ENCODE data around the gene EFCAB6.

EFCAB6 gene

GRCh38 chr22:43731988-43732387 is 80.1 kb downstream of the EFCAB6 start:
- H4K91ac ChIP-seq (ENCODE audit: low read depth, low read length), result no peak overlapping the region
- no peak for DNase-seq
- no peak overlapping the region for H4K12ac ChIP-seq (ENCODE audit: low read depth, low read length)
- H3K4me2 ChIP-seq (ENCODE audit: low read length), result no peak overlapping the region
- H3K4ac ChIP-seq (ENCODE audit: low read depth, low read length), result no peak overlapping the region
- no peak overlapping the region for H3K14ac ChIP-seq (ENCODE audit: low read length)
- no peak overlapping the region for H3K23ac ChIP-seq (ENCODE audit: low read length)
- no peak overlapping the region for H3K18ac ChIP-seq (ENCODE audit: low read length)
- no peaks in the 10 kb centered on the region for H3K27me3 ChIP-seq (ENCODE audit: insufficient read depth, low read length)
- no peak overlapping the region for H3K9ac ChIP-seq (ENCODE audit: low read length)
- H4K8ac ChIP-seq (ENCODE audit: low read depth, low read length), result no peak overlapping the region
- H2BK12ac ChIP-seq (ENCODE audit: low read length), result no peak overlapping the region
- no peak overlapping the region for H2BK5ac ChIP-seq (ENCODE audit: low read depth, low read length, poor library complexity)
- H2AFZ ChIP-seq (ENCODE audit: insufficient read depth, low read length, poor library complexity), result no peak overlapping the region
- H2BK120ac ChIP-seq (ENCODE audit: insufficient read depth, low read length, poor library complexity), result no peak overlapping the region
- H3K79me1 ChIP-seq (ENCODE audit: low read length), result no peaks in the 10 kb centered on the region
- H3K79me2 ChIP-seq (ENCODE audit: control insufficient read depth, insufficient read depth, low read length, poor library complexity), result no peaks in the 10 kb centered on the region
- no peak overlapping the region for H3K27ac ChIP-seq (ENCODE audit: low read depth, low read length)
- peaks cover 3 to 4% of the 10 kb centered on the region in 2 experiments for H3K4me1 ChIP-seq (ENCODE audit: control insufficient read depth in 1 of 2, insufficient read depth in 2 of 2, low read length in 2 of 2)
- no peaks in the 10 kb centered on the region for H3K36me3 ChIP-seq (ENCODE audit: control insufficient read depth in 1 of 2, insufficient read depth in 2 of 2, low read length in 2 of 2)
- WGBS (ENCODE audit: extremely low coverage, insufficient coverage, insufficient read length), result no CpG with 5 or more reads among the region's 5 CpGs
- no peak overlapping the region for H2AK5ac ChIP-seq (ENCODE audit: low read length)
- H3K4me3 ChIP-seq (ENCODE audit: low read depth, low read length), result no peak overlapping the region
- no peaks in the 10 kb centered on the region for H3K9me3 ChIP-seq (ENCODE audit: insufficient read depth, low read depth, low read length)

- no peak overlapping the region for H2BK120ac ChIP-seq (ENCODE audit: insufficient read depth, low read length, poor library complexity)
- H2BK12ac ChIP-seq (ENCODE audit: low read length), result no peak overlapping the region
- no peak overlapping the region for H3K4me2 ChIP-seq (ENCODE audit: low read length)
- H2BK5ac ChIP-seq (ENCODE audit: low read depth, low read length, poor library complexity), result no peak overlapping the region
- H3K27me3 ChIP-seq (ENCODE audit: insufficient read depth, low read length), result no peaks in the 10 kb centered on the region
- no peak overlapping the region for H3K23ac ChIP-seq (ENCODE audit: low read length)
- no peaks in the 10 kb centered on the region for H3K9me3 ChIP-seq (ENCODE audit: insufficient read depth, low read depth, low read length)
- no CpG with 5 or more reads among the region's 1 CpG for WGBS (ENCODE audit: extremely low coverage, insufficient coverage, insufficient read length)
- H3K9ac ChIP-seq (ENCODE audit: low read length), result no peak overlapping the region
- H3K4me1 ChIP-seq (ENCODE audit: control insufficient read depth in 1 of 2, insufficient read depth in 2 of 2, low read length in 2 of 2), result no peaks in the 10 kb centered on the region
- H3K14ac ChIP-seq (ENCODE audit: low read length), result no peak overlapping the region
- H4K12ac ChIP-seq (ENCODE audit: low read depth, low read length), result no peak overlapping the region
- no peak overlapping the region for H3K18ac ChIP-seq (ENCODE audit: low read length)
- DNase-seq, result no peak
- no peak overlapping the region for H3K4me3 ChIP-seq (ENCODE audit: low read depth, low read length)
- H4K91ac ChIP-seq (ENCODE audit: low read depth, low read length), result no peak overlapping the region
- H2AFZ ChIP-seq (ENCODE audit: insufficient read depth, low read length, poor library complexity), result no peak overlapping the region
- H3K79me1 ChIP-seq (ENCODE audit: low read length), result no peaks in the 10 kb centered on the region
- no peak overlapping the region for H4K8ac ChIP-seq (ENCODE audit: low read depth, low read length)
- H3K79me2 ChIP-seq (ENCODE audit: control insufficient read depth, insufficient read depth, low read length, poor library complexity), result no peaks in the 10 kb centered on the region
- no peak overlapping the region for H2AK5ac ChIP-seq (ENCODE audit: low read length)
- no peak overlapping the region for H3K4ac ChIP-seq (ENCODE audit: low read depth, low read length)
- H3K36me3 ChIP-seq (ENCODE audit: control insufficient read depth in 1 of 2, insufficient read depth in 2 of 2, low read length in 2 of 2), result no peaks in the 10 kb centered on the region
- H3K27ac ChIP-seq (ENCODE audit: low read depth, low read length), result no peak overlapping the region
Observed at GRCh38 chr22:43726964-43727543, 85.1 kb downstream of the EFCAB6 start.

GRCh38 chr22:43726322-43726721 is 85.8 kb downstream of the EFCAB6 start:
- H4K8ac ChIP-seq (ENCODE audit: low read depth, low read length), result no peak overlapping the region
- H2BK12ac ChIP-seq (ENCODE audit: low read length), result no peak overlapping the region

GRCh38 chr22:43723816-43724215 is 88.3 kb downstream of the EFCAB6 start:
- no peak overlapping the region for H2AK5ac ChIP-seq (ENCODE audit: low read length)
- no peak overlapping the region for H2BK120ac ChIP-seq (ENCODE audit: insufficient read depth, low read length, poor library complexity)
- no peaks in the 10 kb centered on the region for H3K79me1 ChIP-seq (ENCODE audit: low read length)
- H2AFZ ChIP-seq (ENCODE audit: insufficient read depth, low read length, poor library complexity), result no peak overlapping the region
- no peak overlapping the region for H3K9ac ChIP-seq (ENCODE audit: low read length)
- H3K36me3 ChIP-seq (ENCODE audit: control insufficient read depth in 1 of 2, insufficient read depth in 2 of 2, low read length in 2 of 2), result no peaks in the 10 kb centered on the region
- no CpG with 5 or more reads among the region's 3 CpGs for WGBS (ENCODE audit: extremely low coverage, insufficient coverage, insufficient read length)
- H4K12ac ChIP-seq (ENCODE audit: low read depth, low read length), result no peak overlapping the region
- no peak overlapping the region for H3K18ac ChIP-seq (ENCODE audit: low read length)
- no peaks in the 10 kb centered on the region for H3K4me1 ChIP-seq (ENCODE audit: control insufficient read depth in 1 of 2, insufficient read depth in 2 of 2, low read length in 2 of 2)
- no peak overlapping the region for H3K27ac ChIP-seq (ENCODE audit: low read depth, low read length)
- no peaks in the 10 kb centered on the region for H3K79me2 ChIP-seq (ENCODE audit: control insufficient read depth, insufficient read depth, low read length, poor library complexity)
- H3K4ac ChIP-seq (ENCODE audit: low read depth, low read length), result no peak overlapping the region
- no peak overlapping the region for H2BK5ac ChIP-seq (ENCODE audit: low read depth, low read length, poor library complexity)
- no peaks in the 10 kb centered on the region for H3K27me3 ChIP-seq (ENCODE audit: insufficient read depth, low read length)
- H3K4me3 ChIP-seq (ENCODE audit: low read depth, low read length), result no peak overlapping the region
- H2BK12ac ChIP-seq (ENCODE audit: low read length), result no peak overlapping the region
- no peak overlapping the region for H4K8ac ChIP-seq (ENCODE audit: low read depth, low read length)
- H3K14ac ChIP-seq (ENCODE audit: low read length), result no peak overlapping the region
- H4K91ac ChIP-seq (ENCODE audit: low read depth, low read length), result no peak overlapping the region
- no peak overlapping the region for H3K4me2 ChIP-seq (ENCODE audit: low read length)
- no peaks in the 10 kb centered on the region for H3K9me3 ChIP-seq (ENCODE audit: insufficient read depth, low read depth, low read length)
- DNase-seq, result no peak
- no peak overlapping the region for H3K23ac ChIP-seq (ENCODE audit: low read length)

More at GRCh38 chr22:43726322-43726721, 85.8 kb downstream of the EFCAB6 start:
- Histone ChIP-seq H3K27ac (ENCODE audit: low read depth, low read length) (no peak overlapping the region), H3K4me1 (ENCODE audit: control insufficient read depth in 1 of 2, insufficient read depth in 2 of 2, low read length in 2 of 2) (no peaks in the 10 kb centered on the region), H3K14ac (ENCODE audit: low read length) (no peak overlapping the region), H3K4me3 (ENCODE audit: low read depth, low read length) (no peak overlapping the region), H3K36me3 (ENCODE audit: control insufficient read depth in 1 of 2, insufficient read depth in 2 of 2, low read length in 2 of 2) (no peaks in the 10 kb centered on the region), H4K12ac (ENCODE audit: low read depth, low read length) (no peak overlapping the region), H2AK5ac (ENCODE audit: low read length) (no peak overlapping the region), H3K79me1 (ENCODE audit: low read length) (no peaks in the 10 kb centered on the region), H3K23ac (ENCODE audit: low read length) (no peak overlapping the region), H3K9ac (ENCODE audit: low read length) (no peak overlapping the region), H4K91ac (ENCODE audit: low read depth, low read length) (no peak overlapping the region), H2BK120ac (ENCODE audit: insufficient read depth, low read length, poor library complexity) (no peak overlapping the region), H2BK5ac (ENCODE audit: low read depth, low read length, poor library complexity) (no peak overlapping the region), H2AFZ (ENCODE audit: insufficient read depth, low read length, poor library complexity) (no peak overlapping the region), H3K27me3 (ENCODE audit: insufficient read depth, low read length) (no peaks in the 10 kb centered on the region), H3K4ac (ENCODE audit: low read depth, low read length) (no peak overlapping the region), H3K9me3 (ENCODE audit: insufficient read depth, low read depth, low read length) (no peaks in the 10 kb centered on the region), H3K18ac (ENCODE audit: low read length) (no peak overlapping the region), H3K4me2 (ENCODE audit: low read length) (no peak overlapping the region), H3K79me2 (ENCODE audit: control insufficient read depth, insufficient read depth, low read length, poor library complexity) (no peaks in the 10 kb centered on the region)
- DNase-seq, result no peak
